Natural killer cell (primary cell): ENCODE measurements around the gene INPP4A. TPM values are rescaled to one million over a fixed set of nuclear protein-coding genes. Genes with fewer than 3 reads are reported as not detected.

Experiments used
- ATAC-seq, 3 donors: fragments of 150-1000 bp in 2 of 3; fragments of 200-7000 bp in 1 of 3; cut with Tn5 transposase; 1 replicate in 1 of 3; 2 replicates in 2 of 3; pipeline ENCODE4 v1.10.0; 2021; ENCODE audit warnings: mild to moderate bottlenecking in 2 of 3, moderate library complexity in 2 of 3
- DNase-seq, 2 donors: peaks; one replicate each; pipeline versions ENCODE4 v3.0.0 to v3.0.0-alpha.2; 2013 to 2021; ENCODE audit warnings: mixed read lengths in 1 of 2
- H3K27ac ChIP-seq: one replicate; pipeline ENCODE4 v1.5.1; 2013; ENCODE audit warnings: mild to moderate bottlenecking, low read length
- H3K27me3 ChIP-seq: one replicate; pipeline ENCODE4 v1.6.1; 2013; ENCODE audit warnings: low read length; ENCODE audit not compliant: control insufficient read depth, insufficient read depth
- H3K36me3 ChIP-seq: one replicate; pipeline ENCODE4 v1.6.1; 2013; ENCODE audit warnings: low read length; ENCODE audit not compliant: control insufficient read depth, insufficient read depth
- H3K4me1 ChIP-seq: one replicate; pipeline ENCODE4 v1.6.1; 2013; ENCODE audit warnings: low read length; ENCODE audit not compliant: control insufficient read depth, insufficient read depth
- H3K4me3 ChIP-seq: one replicate; pipeline ENCODE4 v1.5.1; 2013; ENCODE audit warnings: low read length
- H3K9me3 ChIP-seq: one replicate; pipeline ENCODE4 v1.6.1; 2013; ENCODE audit warnings: low read length; ENCODE audit not compliant: control insufficient read depth, insufficient read depth
- H3K27ac Mint-ChIP-seq, 2 donors: one replicate each; pipeline ENCODE4 v1.8.0; 2022; ENCODE audit warnings: mild to moderate bottlenecking in 2 of 2, mixed read lengths in 2 of 2, moderate library complexity in 1 of 2
- H3K27me3 Mint-ChIP-seq, 2 donors: one replicate each; pipeline ENCODE4 v1.8.0; 2022; ENCODE audit warnings: low read depth in 2 of 2, mixed read lengths in 2 of 2
- H3K36me3 Mint-ChIP-seq: one replicate; pipeline ENCODE4 v1.8.0; 2022; ENCODE audit warnings: mixed read lengths
- H3K4me1 Mint-ChIP-seq, 2 donors: one replicate each; pipeline ENCODE4 v1.8.0; 2022; ENCODE audit warnings: mixed read lengths in 2 of 2
- H3K4me3 Mint-ChIP-seq: one replicate; pipeline ENCODE4 v1.8.0; 2022; ENCODE audit warnings: mild to moderate bottlenecking, moderate library complexity, mixed read lengths
- H3K9me3 Mint-ChIP-seq, 2 donors: one replicate each; pipeline ENCODE4 v1.8.0; 2022; ENCODE audit warnings: mixed read lengths in 2 of 2
- WGBS: methylation state at CpG from one replicate; pipeline ENCODE4 v1.1.7; 2013; ENCODE audit warnings: missing lambda C conversion rate; ENCODE audit not compliant: insufficient coverage; 5-methylcytosine and 5-hydroxymethylcytosine counted together
- intact Hi-C: fragments of 100-400 bp; cut with micrococcal nuclease; formaldehyde crosslinking; loops from one replicate; pipeline ENCODE4 v1.14.2; 2022
- total RNA-seq, 4 donors: library from RNA; stranded (reverse); fragments of 120-200 nt in 1 of 4; gene quantifications; one replicate each; pipeline versions ENCODE4 v1.2.3 to v1.2.4, GENCODE V29; 2013 to 2022
- TF ChIP-seq, protein P1 (sequence below): fragments of 200-600 bp; IDR thresholded peaks from one replicate; pipeline ENCODE4 v1.8.0; 2022; ENCODE audit warnings: antibody characterized with exemption

Gene INPP4A
- total RNA-seq, 3 donors from 2014 or later (not counting 1 experiment from before 2014, with no cell fraction given) = 192 to 243 (median 225) TPM

DNA sequence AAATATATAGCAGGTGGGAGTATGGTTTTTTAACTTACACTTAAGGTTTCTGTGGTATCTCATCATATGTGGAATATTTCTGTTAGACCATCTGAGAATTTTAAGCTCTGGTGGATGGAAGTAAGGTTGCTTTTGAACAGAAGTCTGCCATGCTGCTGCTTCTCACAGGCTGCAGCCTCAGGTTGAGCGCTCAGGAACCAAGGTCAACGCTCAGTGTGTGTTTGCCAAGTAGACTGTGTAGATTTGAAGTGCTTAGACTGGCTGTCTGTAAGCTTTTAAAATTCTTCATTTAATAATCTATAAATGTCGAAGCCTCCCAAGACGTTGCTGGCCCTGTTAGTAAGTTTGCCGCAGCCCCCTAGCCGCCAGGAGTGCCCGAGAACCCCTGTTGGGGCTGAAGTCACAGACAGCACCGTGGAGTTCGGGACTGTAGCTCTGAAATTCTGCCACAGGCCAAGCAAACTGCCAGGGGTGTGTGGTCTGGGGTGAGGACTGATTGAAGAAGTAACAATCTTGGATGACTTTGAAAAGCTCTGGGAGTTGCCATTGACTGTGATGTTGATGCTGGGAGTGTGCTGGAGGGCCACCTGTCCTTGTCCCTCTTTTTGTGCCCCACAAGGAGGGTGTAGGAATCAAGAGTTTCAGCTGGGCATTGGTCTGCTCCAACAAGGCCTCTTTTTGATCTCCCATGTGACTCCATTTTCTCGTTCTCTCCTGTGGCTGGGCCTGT is 26.9 kb downstream of the INPP4A start:
- H3K4me3 ChIP-seq = no peak overlapping the region
- no peaks in the 10 kb centered on the region for H3K36me3 ChIP-seq
- H3K4me1 ChIP-seq = peaks cover 95% of the 10 kb centered on the region
- intact Hi-C loops = loop anchor here (2.0 kb wide), 1 partner anchor 17 kb away; no protein-coding TSS in a partner anchor
- Mint-ChIP-seq H3K9me3 (no peaks in the 10 kb centered on the region), H3K36me3 (no peaks in the 10 kb centered on the region), H3K27me3 (no peaks in the 10 kb centered on the region), H3K4me1 (peaks cover 79 to 93% of the 10 kb centered on the region in 2 donors), H3K27ac (peak overlapping the region; percentile 98 to 99), H3K4me3 (peak overlapping the region; percentile 81)
- 86% methylated on average over 10 of the region's 10 CpGs for WGBS
- DNase-seq = no peak
- no peaks in the 10 kb centered on the region for H3K9me3 ChIP-seq
- TF ChIP-seq, protein P1, sequence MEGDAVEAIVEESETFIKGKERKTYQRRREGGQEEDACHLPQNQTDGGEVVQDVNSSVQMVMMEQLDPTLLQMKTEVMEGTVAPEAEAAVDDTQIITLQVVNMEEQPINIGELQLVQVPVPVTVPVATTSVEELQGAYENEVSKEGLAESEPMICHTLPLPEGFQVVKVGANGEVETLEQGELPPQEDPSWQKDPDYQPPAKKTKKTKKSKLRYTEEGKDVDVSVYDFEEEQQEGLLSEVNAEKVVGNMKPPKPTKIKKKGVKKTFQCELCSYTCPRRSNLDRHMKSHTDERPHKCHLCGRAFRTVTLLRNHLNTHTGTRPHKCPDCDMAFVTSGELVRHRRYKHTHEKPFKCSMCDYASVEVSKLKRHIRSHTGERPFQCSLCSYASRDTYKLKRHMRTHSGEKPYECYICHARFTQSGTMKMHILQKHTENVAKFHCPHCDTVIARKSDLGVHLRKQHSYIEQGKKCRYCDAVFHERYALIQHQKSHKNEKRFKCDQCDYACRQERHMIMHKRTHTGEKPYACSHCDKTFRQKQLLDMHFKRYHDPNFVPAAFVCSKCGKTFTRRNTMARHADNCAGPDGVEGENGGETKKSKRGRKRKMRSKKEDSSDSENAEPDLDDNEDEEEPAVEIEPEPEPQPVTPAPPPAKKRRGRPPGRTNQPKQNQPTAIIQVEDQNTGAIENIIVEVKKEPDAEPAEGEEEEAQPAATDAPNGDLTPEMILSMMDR = no peak
- peak overlapping the region; percentile 85 for H3K27ac ChIP-seq
- no peak for ATAC-seq
- no peaks in the 10 kb centered on the region for H3K27me3 ChIP-seq

- intact Hi-C loops = no loop called here
- peaks cover 79 to 93% of the 10 kb centered on the region in 2 donors for H3K4me1 Mint-ChIP-seq
- no peaks in the 10 kb centered on the region for H3K27me3 Mint-ChIP-seq
- H3K36me3 Mint-ChIP-seq = no peaks in the 10 kb centered on the region
- DNase-seq (no peak), ATAC-seq (no peak)
- peak overlapping the region; percentile 85 for H3K27ac ChIP-seq
- H3K4me3 Mint-ChIP-seq = peak overlapping the region; percentile 79
- peak overlapping the region; percentile 98 to 99 for H3K27ac Mint-ChIP-seq
- H3K4me3 ChIP-seq = no peak overlapping the region
- no peaks in the 10 kb centered on the region for H3K27me3 ChIP-seq
- H3K9me3 Mint-ChIP-seq = no peaks in the 10 kb centered on the region
- TF ChIP-seq, protein P1 = no peak
- no peaks in the 10 kb centered on the region for H3K9me3 ChIP-seq
- H3K36me3 ChIP-seq = no peaks in the 10 kb centered on the region
- peaks cover 95% of the 10 kb centered on the region for H3K4me1 ChIP-seq
- 81% methylated on average over 5 of the region's 5 CpGs for WGBS
Observed at GRCh38 chr2:98472132-98472650, 27.5 kb downstream of the INPP4A start.

DNA sequence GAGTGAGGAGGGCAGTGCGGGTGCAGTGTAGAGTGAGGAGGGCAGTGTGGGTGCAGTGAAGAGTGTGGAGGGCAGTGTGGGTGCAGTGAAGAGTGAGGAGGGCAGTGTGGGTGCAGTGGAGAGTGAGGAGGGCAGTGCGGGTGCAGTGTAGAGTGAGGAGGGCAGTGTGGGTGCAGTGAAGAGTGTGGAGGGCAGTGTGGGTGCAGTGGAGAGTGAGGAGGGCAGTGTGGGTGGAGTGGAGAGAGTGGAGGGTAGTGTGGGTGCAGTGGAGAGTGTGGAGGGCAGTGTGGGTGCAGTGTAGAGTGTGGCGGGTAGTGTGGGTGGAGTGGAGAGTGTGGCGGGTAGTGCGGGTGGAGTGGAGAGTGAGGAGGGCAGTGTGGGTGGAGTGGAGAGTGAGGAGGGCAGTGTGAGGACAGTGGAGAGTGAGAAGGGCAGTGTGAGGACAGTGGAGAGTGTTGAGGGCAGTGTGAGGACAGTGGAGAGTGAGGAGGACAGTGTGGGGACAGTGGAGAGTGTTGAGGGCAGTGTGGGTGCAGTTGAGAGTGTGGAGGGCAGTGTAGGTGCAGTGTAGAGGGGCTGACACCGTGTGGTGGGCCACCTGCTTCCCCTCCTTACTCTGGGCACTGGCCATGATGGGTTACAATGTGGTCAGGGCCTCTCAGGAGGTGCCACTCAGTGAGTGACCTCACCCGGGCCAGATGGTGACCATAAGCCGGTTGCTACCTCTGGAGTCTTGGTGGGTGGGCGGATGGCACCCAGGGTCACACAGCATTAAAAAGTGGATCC is 28.5 kb downstream of the INPP4A start:
- TF ChIP-seq, protein P1 = no peak
- Histone ChIP-seq H3K9me3 (no peaks in the 10 kb centered on the region), H3K4me3 (peak overlapping the region; percentile 21), H3K36me3 (no peaks in the 10 kb centered on the region), H3K27ac (peak overlapping the region; percentile 85), H3K27me3 (no peaks in the 10 kb centered on the region), H3K4me1 (peaks cover 95% of the 10 kb centered on the region)
- Mint-ChIP-seq H3K27ac (peak overlapping the region; percentile 98 to 99), H3K4me3 (peak overlapping the region; percentile 79), H3K36me3 (no peaks in the 10 kb centered on the region), H3K9me3 (no peaks in the 10 kb centered on the region), H3K27me3 (no peaks in the 10 kb centered on the region), H3K4me1 (peaks cover 85 to 97% of the 10 kb centered on the region in 2 donors)
- DNase-seq (no peak), ATAC-seq (peak in 1 of 3 donors; percentile 17)
- WGBS = 47% methylated on average over 9 of the region's 9 CpGs
- intact Hi-C loops = no loop called here
